ENCODE results near the gene PLPPR1.

PLPPR1 gene

GRCh38 chr9:101342595-101342994, 314.1 kb downstream of the PLPPR1 start:
- Histone ChIP-seq H3K4me3 (replicated peaks; ENCODE audit: low read depth, low read length) (no peak overlapping the region), H3K27me3 (replicated peaks; ENCODE audit: control insufficient read depth, insufficient read depth, low read length) (no peaks in the 10 kb centered on the region), H3K36me3 (ENCODE audit: control insufficient read depth, insufficient read depth, low read length) (no peaks in the 10 kb centered on the region)
- no peak for TF ChIP-seq CTCF (IDR thresholded peaks at IDR 0.05; ENCODE audit: insufficient read depth, low read length, poor library complexity, severe bottlenecking)
- no peak for DNase-seq (ENCODE audit: extremely low read depth, insufficient read length)

DNA sequence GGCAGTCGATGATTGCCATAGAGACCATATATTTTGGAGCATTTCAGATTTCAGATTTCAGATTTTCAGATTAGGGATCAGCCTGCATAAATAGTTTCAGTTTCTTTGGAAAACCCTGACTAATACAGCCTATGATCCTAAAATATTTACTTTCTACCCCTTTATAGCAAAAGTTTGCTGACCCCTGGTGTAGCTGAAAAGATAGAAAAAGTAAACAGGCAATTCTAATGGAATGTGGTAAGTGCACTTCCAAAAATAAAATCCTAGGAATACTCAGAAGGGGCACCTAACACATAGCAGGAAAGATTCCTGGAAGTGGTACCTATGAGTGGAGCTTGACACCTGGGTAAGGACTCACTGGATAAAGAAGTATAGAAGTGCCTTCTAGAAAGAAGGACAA, 321.8 kb downstream of the PLPPR1 start:
- H3K27me3 ChIP-seq (replicated peaks; ENCODE audit: control insufficient read depth, insufficient read depth, low read length), result no peaks in the 10 kb centered on the region; the same call in 1 of the 2 replicates
- DNase-seq (ENCODE audit: extremely low read depth, insufficient read length), result no peak

GRCh38 chr9:101352892-101353463, 324.5 kb downstream of the PLPPR1 start:
- H3K27me3 ChIP-seq (replicated peaks; ENCODE audit: control insufficient read depth, insufficient read depth, low read length), result no peaks in the 10 kb centered on the region; the same call in 1 of the 2 replicates
- no peak for TF ChIP-seq CTCF (IDR thresholded peaks at IDR 0.05; ENCODE audit: insufficient read depth, low read length, poor library complexity, severe bottlenecking)
- DNase-seq (ENCODE audit: extremely low read depth, insufficient read length), result no peak

More for the DNA sequence above, 321.8 kb downstream of the PLPPR1 start:
- H3K4me3 ChIP-seq (replicated peaks; ENCODE audit: low read depth, low read length), result no peak overlapping the region
- no peaks in the 10 kb centered on the region for H3K36me3 ChIP-seq (ENCODE audit: control insufficient read depth, insufficient read depth, low read length)
- no peak for TF ChIP-seq CTCF (IDR thresholded peaks at IDR 0.05; ENCODE audit: insufficient read depth, low read length, poor library complexity, severe bottlenecking)

GRCh38 chr9:101353683-101354082, 325.2 kb downstream of the PLPPR1 start:
- no peak for TF ChIP-seq CTCF (IDR thresholded peaks at IDR 0.05; ENCODE audit: insufficient read depth, low read length, poor library complexity, severe bottlenecking)
- Histone ChIP-seq H3K27me3 (replicated peaks; ENCODE audit: control insufficient read depth, insufficient read depth, low read length) (no peaks in the 10 kb centered on the region; the same call in 1 of the 2 replicates), H3K36me3 (ENCODE audit: control insufficient read depth, insufficient read depth, low read length) (no peaks in the 10 kb centered on the region), H3K4me3 (replicated peaks; ENCODE audit: low read depth, low read length) (no peak overlapping the region)
- DNase-seq (ENCODE audit: extremely low read depth, insufficient read length), result no peak

More at GRCh38 chr9:101352892-101353463, 324.5 kb downstream of the PLPPR1 start:
- no peaks in the 10 kb centered on the region for H3K36me3 ChIP-seq (ENCODE audit: control insufficient read depth, insufficient read depth, low read length)
- no peak overlapping the region for H3K4me3 ChIP-seq (replicated peaks; ENCODE audit: low read depth, low read length)

GRCh38 chr9:101354143-101354764, 325.7 kb downstream of the PLPPR1 start:
- no peaks in the 10 kb centered on the region; the same call in 1 of the 2 replicates for H3K27me3 ChIP-seq (replicated peaks; ENCODE audit: control insufficient read depth, insufficient read depth, low read length)
- TF ChIP-seq CTCF (IDR thresholded peaks at IDR 0.05; ENCODE audit: insufficient read depth, low read length, poor library complexity, severe bottlenecking), result no peak
- no peaks in the 10 kb centered on the region for H3K36me3 ChIP-seq (ENCODE audit: control insufficient read depth, insufficient read depth, low read length)
- H3K4me3 ChIP-seq (replicated peaks; ENCODE audit: low read depth, low read length), result no peak overlapping the region
- DNase-seq (ENCODE audit: extremely low read depth, insufficient read length), result no peak
